HCT116 (cell line): ENCODE measurements around the gene CCDC66.

Experiments used
- CEBPB ChIP-seq: IDR thresholded peaks from 2 replicates; pipeline ENCODE4 v1.6.1; 2012; ENCODE audit warnings: low read depth
- EZH2 ChIP-seq: fragments of 200-600 bp; sonication (generic); IDR thresholded peaks from 2 replicates; pipeline ENCODE4 v1.6.1; 2017; ENCODE audit warnings: antibody characterized with exemption, mixed run types
- EZH2phosphoT487 ChIP-seq: fragments of 200-600 bp; IDR thresholded peaks from 2 replicates; pipeline ENCODE4 v1.6.1; 2018; ENCODE audit warnings: antibody characterized with exemption, borderline replicate concordance
- JUND ChIP-seq: IDR thresholded peaks from 2 replicates; pipeline ENCODE4 v1.6.1; 2012
- MAX ChIP-seq: IDR thresholded peaks from 2 replicates; pipeline ENCODE4 v1.6.1; 2012
- POLR2A ChIP-seq: IDR thresholded peaks from 2 replicates; pipeline ENCODE4 v1.7.0; 2011; ENCODE audit warnings: borderline replicate concordance; ENCODE audit not compliant: insufficient read depth, insufficient read length; ENCODE audit errors: extremely low read depth
- POLR2AphosphoS5 ChIP-seq: IDR thresholded peaks from 2 replicates; pipeline ENCODE4 v1.6.1; 2011; ENCODE audit warnings: mild to moderate bottlenecking, low read depth, low read length, moderate library complexity
- RAD21 ChIP-seq: IDR thresholded peaks from 2 replicates; pipeline ENCODE4 v1.6.1; 2012; ENCODE audit warnings: low read depth, mild to moderate bottlenecking
- SIN3A ChIP-seq: IDR thresholded peaks from 2 replicates; pipeline ENCODE4 v1.6.1; 2012; ENCODE audit warnings: low read depth
- SP1 ChIP-seq: IDR thresholded peaks from 2 replicates; pipeline ENCODE4 v1.6.1; 2012; ENCODE audit warnings: low read depth
- SRF ChIP-seq: IDR thresholded peaks from 2 replicates; pipeline ENCODE4 v1.6.1; 2012; ENCODE audit warnings: low read depth
- TF ChIP-seq, protein P1 (sequence below), 3 experiments: fragments of 200-600 bp in 1 of 3; sonication (generic) in 1 of 3; IDR thresholded peaks in 2 of 3; conservative IDR thresholded peaks in 1 of 3; 2 replicates each; pipeline ENCODE4 v1.5.1; 2012 to 2017; ENCODE audit warnings: low read depth in 2 of 3, low read length in 2 of 3, antibody characterized with exemption in 1 of 3, borderline replicate concordance in 1 of 3, control low read depth in 1 of 3, mild to moderate bottlenecking in 1 of 3, mixed read lengths in 1 of 3, mixed run types in 1 of 3, moderate library complexity in 1 of 3; ENCODE audit not compliant: insufficient read depth in 1 of 3
- TF ChIP-seq, protein P2 (sequence below): IDR thresholded peaks from 2 replicates; pipeline ENCODE4 v1.6.1; 2012
- TF ChIP-seq, protein P3 (sequence below): IDR thresholded peaks from 2 replicates; pipeline ENCODE4 v1.6.1; 2012; ENCODE audit warnings: low read depth

GRCh38 chr3:56612146-56612545, 55.2 kb downstream of the CCDC66 start:
- TF ChIP-seq, protein P1, sequence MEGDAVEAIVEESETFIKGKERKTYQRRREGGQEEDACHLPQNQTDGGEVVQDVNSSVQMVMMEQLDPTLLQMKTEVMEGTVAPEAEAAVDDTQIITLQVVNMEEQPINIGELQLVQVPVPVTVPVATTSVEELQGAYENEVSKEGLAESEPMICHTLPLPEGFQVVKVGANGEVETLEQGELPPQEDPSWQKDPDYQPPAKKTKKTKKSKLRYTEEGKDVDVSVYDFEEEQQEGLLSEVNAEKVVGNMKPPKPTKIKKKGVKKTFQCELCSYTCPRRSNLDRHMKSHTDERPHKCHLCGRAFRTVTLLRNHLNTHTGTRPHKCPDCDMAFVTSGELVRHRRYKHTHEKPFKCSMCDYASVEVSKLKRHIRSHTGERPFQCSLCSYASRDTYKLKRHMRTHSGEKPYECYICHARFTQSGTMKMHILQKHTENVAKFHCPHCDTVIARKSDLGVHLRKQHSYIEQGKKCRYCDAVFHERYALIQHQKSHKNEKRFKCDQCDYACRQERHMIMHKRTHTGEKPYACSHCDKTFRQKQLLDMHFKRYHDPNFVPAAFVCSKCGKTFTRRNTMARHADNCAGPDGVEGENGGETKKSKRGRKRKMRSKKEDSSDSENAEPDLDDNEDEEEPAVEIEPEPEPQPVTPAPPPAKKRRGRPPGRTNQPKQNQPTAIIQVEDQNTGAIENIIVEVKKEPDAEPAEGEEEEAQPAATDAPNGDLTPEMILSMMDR (IDR thresholded peaks at IDR 0.05 in 2 of 3, conservative IDR thresholded peaks at IDR 0.05 in 1 of 3; ENCODE audit: borderline replicate concordance in 1 of 3, insufficient read depth in 1 of 3, low read depth in 2 of 3, low read length in 2 of 3): no peak
- TF ChIP-seq, protein P2, sequence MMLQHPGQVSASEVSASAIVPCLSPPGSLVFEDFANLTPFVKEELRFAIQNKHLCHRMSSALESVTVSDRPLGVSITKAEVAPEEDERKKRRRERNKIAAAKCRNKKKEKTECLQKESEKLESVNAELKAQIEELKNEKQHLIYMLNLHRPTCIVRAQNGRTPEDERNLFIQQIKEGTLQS: no peak
- TF ChIP-seq, protein P3, sequence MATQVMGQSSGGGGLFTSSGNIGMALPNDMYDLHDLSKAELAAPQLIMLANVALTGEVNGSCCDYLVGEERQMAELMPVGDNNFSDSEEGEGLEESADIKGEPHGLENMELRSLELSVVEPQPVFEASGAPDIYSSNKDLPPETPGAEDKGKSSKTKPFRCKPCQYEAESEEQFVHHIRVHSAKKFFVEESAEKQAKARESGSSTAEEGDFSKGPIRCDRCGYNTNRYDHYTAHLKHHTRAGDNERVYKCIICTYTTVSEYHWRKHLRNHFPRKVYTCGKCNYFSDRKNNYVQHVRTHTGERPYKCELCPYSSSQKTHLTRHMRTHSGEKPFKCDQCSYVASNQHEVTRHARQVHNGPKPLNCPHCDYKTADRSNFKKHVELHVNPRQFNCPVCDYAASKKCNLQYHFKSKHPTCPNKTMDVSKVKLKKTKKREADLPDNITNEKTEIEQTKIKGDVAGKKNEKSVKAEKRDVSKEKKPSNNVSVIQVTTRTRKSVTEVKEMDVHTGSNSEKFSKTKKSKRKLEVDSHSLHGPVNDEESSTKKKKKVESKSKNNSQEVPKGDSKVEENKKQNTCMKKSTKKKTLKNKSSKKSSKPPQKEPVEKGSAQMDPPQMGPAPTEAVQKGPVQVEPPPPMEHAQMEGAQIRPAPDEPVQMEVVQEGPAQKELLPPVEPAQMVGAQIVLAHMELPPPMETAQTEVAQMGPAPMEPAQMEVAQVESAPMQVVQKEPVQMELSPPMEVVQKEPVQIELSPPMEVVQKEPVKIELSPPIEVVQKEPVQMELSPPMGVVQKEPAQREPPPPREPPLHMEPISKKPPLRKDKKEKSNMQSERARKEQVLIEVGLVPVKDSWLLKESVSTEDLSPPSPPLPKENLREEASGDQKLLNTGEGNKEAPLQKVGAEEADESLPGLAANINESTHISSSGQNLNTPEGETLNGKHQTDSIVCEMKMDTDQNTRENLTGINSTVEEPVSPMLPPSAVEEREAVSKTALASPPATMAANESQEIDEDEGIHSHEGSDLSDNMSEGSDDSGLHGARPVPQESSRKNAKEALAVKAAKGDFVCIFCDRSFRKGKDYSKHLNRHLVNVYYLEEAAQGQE: no peak
- TF ChIP-seq POLR2A (no peak), CEBPB (no peak), SP1 (no peak), JUND (no peak), SIN3A (no peak), EZH2phosphoT487 (no peak), RAD21 (no peak), SRF (no peak), POLR2AphosphoS5 (no peak), EZH2 (no peak), MAX (no peak)
